HG02981 (cell line): ENCODE results near the gene ADAMTS14.
"Not testable (repeated sequence)": the region's sequence is repeated elsewhere in the genome, so short reads cannot be mapped to it uniquely, and the experiment has no call there.

Source experiments
- ATAC-seq: cut with Tn5 transposase; IDR thresholded peaks from one replicate; pipeline ENCODE4 v1.9.1; 2021; ENCODE audit warnings: mild to moderate bottlenecking, moderate library complexity; ENCODE audit not compliant: unreplicated experiment

Gene ADAMTS14

GRCh38 chr10:70765794-70766594 is 93.7 kb downstream of the ADAMTS14 start:
- ATAC-seq, result no peak

GRCh38 chr10:70768026-70768685 is 95.8 kb downstream of the ADAMTS14 start:
- ATAC-seq, result not testable (repeated sequence)

- ATAC-seq, result no peak
Measured at GRCh38 chr10:70769121-70769520, 96.8 kb downstream of the ADAMTS14 start.

GRCh38 chr10:70770001-70770400 is 97.7 kb downstream of the ADAMTS14 start:
- ATAC-seq, result no peak

GRCh38 chr10:70770516-70770915 is 98.2 kb downstream of the ADAMTS14 start:
- not testable (repeated sequence) for ATAC-seq

- no peak for ATAC-seq
Measured at GRCh38 chr10:70771311-70772194, 99.2 kb downstream of the ADAMTS14 start.

- no peak for ATAC-seq
Measured at GRCh38 chr10:70772627-70773026, 100.3 kb downstream of the ADAMTS14 start.

GRCh38 chr10:70773461-70773860 is 101.2 kb downstream of the ADAMTS14 start:
- no peak for ATAC-seq

- ATAC-seq, result no peak
Measured at GRCh38 chr10:70773965-70774809, 101.9 kb downstream of the ADAMTS14 start.

- ATAC-seq, result no peak
Measured at GRCh38 chr10:70774810-70775678, 102.7 kb downstream of the ADAMTS14 start.

- ATAC-seq, result no peak
Measured at GRCh38 chr10:70775679-70776454, 103.6 kb downstream of the ADAMTS14 start.

GRCh38 chr10:70776455-70777005 is 104.2 kb downstream of the ADAMTS14 start:
- no peak for ATAC-seq

- no peak for ATAC-seq
Measured at GRCh38 chr10:70777063-70777875, 105.0 kb downstream of the ADAMTS14 start.

GRCh38 chr10:70778267-70778924 is 106.1 kb downstream of the ADAMTS14 start:
- ATAC-seq, result no peak

GRCh38 chr10:70779088-70779487 is 106.8 kb downstream of the ADAMTS14 start:
- ATAC-seq, result no peak

- no peak for ATAC-seq
Measured at GRCh38 chr10:70779511-70780369, 107.4 kb downstream of the ADAMTS14 start.
